ENCODE results near the gene PLD1. TPM values are rescaled to one million over a fixed set of nuclear protein-coding genes. Genes with fewer than 3 reads are reported as not detected.

PLD1 gene
- total RNA-seq, 2 experiments from 2014 or later: 0.22 to 1.0 TPM

DNA sequence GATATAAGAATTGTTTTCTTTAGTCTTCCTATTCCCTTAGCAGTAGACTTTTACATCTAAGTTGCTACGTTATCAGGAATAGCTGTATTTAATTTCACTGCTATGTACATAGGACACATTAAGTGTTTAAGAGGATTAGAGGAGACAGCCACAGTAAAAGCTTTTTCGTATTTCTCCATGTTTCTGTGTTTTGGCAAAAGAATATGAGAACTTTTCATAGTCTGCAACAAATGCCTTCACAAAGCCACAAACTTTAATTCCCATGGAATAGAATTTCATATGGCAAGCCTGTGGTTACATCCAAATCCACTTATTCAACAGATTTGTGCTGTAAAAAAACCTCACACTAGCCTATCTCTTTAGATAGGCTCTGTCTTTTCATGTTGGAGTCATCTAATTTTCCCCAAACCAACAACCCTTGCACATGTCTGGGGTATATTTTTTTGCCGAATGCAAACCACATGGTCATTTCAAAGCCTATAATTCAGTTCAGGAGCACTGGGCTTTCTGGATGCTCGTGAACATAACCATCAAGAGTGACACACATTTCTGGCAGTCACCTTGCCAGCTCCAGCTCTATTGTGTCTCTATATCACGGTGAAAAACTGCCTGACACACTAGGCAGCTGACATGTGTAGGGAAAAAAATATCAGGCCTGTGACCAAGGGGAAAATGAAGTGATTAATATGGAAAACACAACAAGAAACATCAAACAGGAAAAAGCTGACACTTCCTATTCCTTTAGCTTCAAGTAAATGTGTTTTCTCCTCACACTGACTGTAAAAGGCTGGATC, 19.2 kb downstream of the PLD1 start:
- no peak overlapping the region for H3K4me3 Mint-ChIP-seq
- no peaks in the 10 kb centered on the region for H3K9me3 Mint-ChIP-seq
- no peaks in the 10 kb centered on the region for H3K4me1 Mint-ChIP-seq (ENCODE audit: low read depth)
- H3K4me1 ChIP-seq (ENCODE audit: insufficient read depth, low read length): no peaks in the 10 kb centered on the region
- no peak for ATAC-seq (ENCODE audit: poor library complexity)
- CTCF ChIA-PET: no interaction called here
- no peak overlapping the region for H3K27ac Mint-ChIP-seq
- DNase-seq: no peak
- H3K36me3 ChIP-seq (ENCODE audit: insufficient read depth, low read length): no peaks in the 10 kb centered on the region
- intact Hi-C loops (cut with DNase I, micrococcal nuclease): no loop called here
- H3K27me3 ChIP-seq (ENCODE audit: control insufficient read depth in 1 of 2, insufficient read depth in 2 of 2, low read length in 2 of 2): no peaks in the 10 kb centered on the region
- no peaks in the 10 kb centered on the region for H3K9me3 ChIP-seq (ENCODE audit: control insufficient read depth in 1 of 2, insufficient read depth in 1 of 2, low read length in 2 of 2)
- no peak overlapping the region for H3K4me3 ChIP-seq (ENCODE audit: low read length)
- no peaks in the 10 kb centered on the region for H3K27me3 Mint-ChIP-seq
- POLR2A ChIA-PET: no interaction called here
- H3K36me3 Mint-ChIP-seq (ENCODE audit: low read depth): no peaks in the 10 kb centered on the region
- TF ChIP-seq, protein P1, sequence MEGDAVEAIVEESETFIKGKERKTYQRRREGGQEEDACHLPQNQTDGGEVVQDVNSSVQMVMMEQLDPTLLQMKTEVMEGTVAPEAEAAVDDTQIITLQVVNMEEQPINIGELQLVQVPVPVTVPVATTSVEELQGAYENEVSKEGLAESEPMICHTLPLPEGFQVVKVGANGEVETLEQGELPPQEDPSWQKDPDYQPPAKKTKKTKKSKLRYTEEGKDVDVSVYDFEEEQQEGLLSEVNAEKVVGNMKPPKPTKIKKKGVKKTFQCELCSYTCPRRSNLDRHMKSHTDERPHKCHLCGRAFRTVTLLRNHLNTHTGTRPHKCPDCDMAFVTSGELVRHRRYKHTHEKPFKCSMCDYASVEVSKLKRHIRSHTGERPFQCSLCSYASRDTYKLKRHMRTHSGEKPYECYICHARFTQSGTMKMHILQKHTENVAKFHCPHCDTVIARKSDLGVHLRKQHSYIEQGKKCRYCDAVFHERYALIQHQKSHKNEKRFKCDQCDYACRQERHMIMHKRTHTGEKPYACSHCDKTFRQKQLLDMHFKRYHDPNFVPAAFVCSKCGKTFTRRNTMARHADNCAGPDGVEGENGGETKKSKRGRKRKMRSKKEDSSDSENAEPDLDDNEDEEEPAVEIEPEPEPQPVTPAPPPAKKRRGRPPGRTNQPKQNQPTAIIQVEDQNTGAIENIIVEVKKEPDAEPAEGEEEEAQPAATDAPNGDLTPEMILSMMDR (IDR thresholded peaks at IDR 0.05): no peak
- no peak overlapping the region for H3K27ac ChIP-seq (ENCODE audit: low read depth in 1 of 2, low read length in 2 of 2)

DNA sequence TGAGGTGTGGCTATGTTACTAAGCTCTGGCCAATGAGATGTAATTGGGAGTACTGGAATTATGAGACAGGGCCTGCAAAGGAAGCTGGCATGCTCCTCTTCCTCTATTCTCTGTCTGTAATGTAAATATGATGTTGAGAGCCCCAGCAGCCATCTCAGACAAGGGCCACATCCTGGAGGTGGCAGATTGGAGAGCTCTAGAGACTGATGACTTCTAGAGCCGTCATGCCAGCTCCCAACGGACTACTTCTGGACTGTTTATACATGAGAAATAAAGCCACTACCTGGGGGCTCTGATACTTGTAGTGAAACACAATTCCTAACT, 19.7 kb downstream of the PLD1 start:
- CTCF ChIA-PET: no interaction called here
- H3K27ac Mint-ChIP-seq: no peak overlapping the region
- no peaks in the 10 kb centered on the region for H3K27me3 ChIP-seq (ENCODE audit: control insufficient read depth in 1 of 2, insufficient read depth in 2 of 2, low read length in 2 of 2)
- no peaks in the 10 kb centered on the region for H3K4me1 Mint-ChIP-seq (ENCODE audit: low read depth)
- no peak overlapping the region for H3K4me3 ChIP-seq (ENCODE audit: low read length)
- intact Hi-C loops (cut with DNase I, micrococcal nuclease): no loop called here
- ATAC-seq (ENCODE audit: poor library complexity): no peak
- TF ChIP-seq, protein P1 (IDR thresholded peaks at IDR 0.05): no peak
- no peaks in the 10 kb centered on the region for H3K36me3 Mint-ChIP-seq (ENCODE audit: low read depth)
- H3K9me3 Mint-ChIP-seq: no peaks in the 10 kb centered on the region
- no peaks in the 10 kb centered on the region for H3K36me3 ChIP-seq (ENCODE audit: insufficient read depth, low read length)
- no peaks in the 10 kb centered on the region for H3K9me3 ChIP-seq (ENCODE audit: control insufficient read depth in 1 of 2, insufficient read depth in 1 of 2, low read length in 2 of 2)
- H3K4me3 Mint-ChIP-seq: no peak overlapping the region
- POLR2A ChIA-PET: no interaction called here
- no peak overlapping the region for H3K27ac ChIP-seq (ENCODE audit: low read depth in 1 of 2, low read length in 2 of 2)
- H3K4me1 ChIP-seq (ENCODE audit: insufficient read depth, low read length): no peaks in the 10 kb centered on the region
- DNase-seq: no peak
- no peaks in the 10 kb centered on the region for H3K27me3 Mint-ChIP-seq

DNA sequence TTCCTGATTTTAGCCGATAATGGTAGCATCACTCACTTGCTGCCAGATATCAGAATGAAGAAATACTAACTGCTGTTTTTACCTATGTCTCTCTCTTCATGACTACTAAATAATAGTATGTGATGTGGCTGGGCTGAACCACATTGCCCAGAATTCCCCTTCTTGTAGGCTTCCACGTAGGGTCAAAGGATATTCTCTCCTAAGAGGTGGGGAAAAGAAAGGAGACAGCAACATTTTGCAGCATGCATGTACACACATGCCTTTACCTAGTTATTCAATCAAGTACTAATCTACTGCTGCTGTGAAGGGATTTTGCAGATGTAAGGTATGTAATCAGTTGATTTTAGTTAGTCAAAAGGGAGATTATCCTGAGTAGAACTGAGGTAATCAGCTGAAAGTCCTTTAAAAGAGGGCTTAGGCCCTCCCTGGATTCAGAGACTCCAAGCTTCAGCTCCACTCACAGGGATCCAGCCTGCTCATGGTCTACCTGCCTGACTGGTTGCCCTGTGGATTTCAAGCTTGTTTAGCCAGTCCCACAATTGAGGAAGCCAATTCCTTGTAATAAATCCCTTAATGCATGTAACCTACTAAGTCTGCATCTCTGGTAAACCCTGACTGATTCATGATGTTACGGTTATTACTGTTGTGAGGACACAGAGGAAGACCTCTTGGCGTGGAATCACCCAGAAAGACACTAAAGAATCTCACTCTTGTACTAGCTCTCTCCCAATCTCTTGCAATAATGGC, 20.4 kb downstream of the PLD1 start:
- Mint-ChIP-seq H3K9me3 (no peaks in the 10 kb centered on the region), H3K27me3 (no peaks in the 10 kb centered on the region), H3K4me1 (ENCODE audit: low read depth) (no peaks in the 10 kb centered on the region), H3K36me3 (ENCODE audit: low read depth) (no peaks in the 10 kb centered on the region), H3K4me3 (no peak overlapping the region), H3K27ac (no peak overlapping the region)
- H3K27ac ChIP-seq (ENCODE audit: low read depth in 1 of 2, low read length in 2 of 2): no peak overlapping the region
- no peak overlapping the region for H3K4me3 ChIP-seq (ENCODE audit: low read length)
- DNase-seq (no peak), ATAC-seq (ENCODE audit: poor library complexity) (no peak)
- H3K27me3 ChIP-seq (ENCODE audit: control insufficient read depth in 1 of 2, insufficient read depth in 2 of 2, low read length in 2 of 2): no peaks in the 10 kb centered on the region
- POLR2A ChIA-PET: no interaction called here
- no peaks in the 10 kb centered on the region for H3K9me3 ChIP-seq (ENCODE audit: control insufficient read depth in 1 of 2, insufficient read depth in 1 of 2, low read length in 2 of 2)
- CTCF ChIA-PET: no interaction called here
- intact Hi-C loops (cut with DNase I, micrococcal nuclease): no loop called here
- H3K4me1 ChIP-seq (ENCODE audit: insufficient read depth, low read length): no peaks in the 10 kb centered on the region
- TF ChIP-seq, protein P1 (IDR thresholded peaks at IDR 0.05): no peak
- no peaks in the 10 kb centered on the region for H3K36me3 ChIP-seq (ENCODE audit: insufficient read depth, low read length)

All from CD4-positive, alpha-beta T cell (primary cell).